ENCODE measurements around the gene URM1. TPM values are rescaled to one million over a fixed set of nuclear protein-coding genes. Genes with fewer than 3 reads are reported as not detected.

The URM1 gene
- total RNA-seq, 4 donors from 2014 or later: 24.9 to 47.7 (median 42.4) TPM

DNA sequence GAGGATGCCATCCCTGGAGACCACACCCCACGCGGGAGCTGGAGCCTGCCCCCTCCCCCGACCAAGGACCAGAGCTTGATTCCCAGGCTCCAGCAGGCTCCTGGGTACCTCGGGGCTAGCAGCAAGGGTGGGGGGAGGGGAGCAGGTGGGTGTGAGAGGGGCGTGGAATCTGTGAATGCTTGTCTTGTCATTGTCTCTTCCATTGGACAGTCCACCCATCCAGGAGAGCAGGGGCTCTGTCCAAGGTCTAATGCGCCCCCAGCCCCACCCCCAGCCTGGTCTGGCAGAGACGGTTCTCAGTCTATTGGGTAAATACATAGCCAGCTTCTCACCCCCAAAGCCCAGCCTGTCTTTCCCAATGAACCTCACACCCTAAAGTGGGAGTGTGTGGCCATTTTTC is 22.8 kb downstream of the URM1 start:
- Histone ChIP-seq H3K27ac (no peak overlapping the region), H3K4me1 (no peaks in the 10 kb centered on the region), H3K4me3 (no peak overlapping the region), H3K9me3 (no peaks in the 10 kb centered on the region), H3K27me3 (no peaks in the 10 kb centered on the region), H3K36me3 (peaks cover 0 to 25% (median 0%) of the 10 kb centered on the region in 3 donors)
- no peak for DNase-seq
- TF ChIP-seq CTCF (IDR thresholded peaks at IDR 0.05): no peak

DNA sequence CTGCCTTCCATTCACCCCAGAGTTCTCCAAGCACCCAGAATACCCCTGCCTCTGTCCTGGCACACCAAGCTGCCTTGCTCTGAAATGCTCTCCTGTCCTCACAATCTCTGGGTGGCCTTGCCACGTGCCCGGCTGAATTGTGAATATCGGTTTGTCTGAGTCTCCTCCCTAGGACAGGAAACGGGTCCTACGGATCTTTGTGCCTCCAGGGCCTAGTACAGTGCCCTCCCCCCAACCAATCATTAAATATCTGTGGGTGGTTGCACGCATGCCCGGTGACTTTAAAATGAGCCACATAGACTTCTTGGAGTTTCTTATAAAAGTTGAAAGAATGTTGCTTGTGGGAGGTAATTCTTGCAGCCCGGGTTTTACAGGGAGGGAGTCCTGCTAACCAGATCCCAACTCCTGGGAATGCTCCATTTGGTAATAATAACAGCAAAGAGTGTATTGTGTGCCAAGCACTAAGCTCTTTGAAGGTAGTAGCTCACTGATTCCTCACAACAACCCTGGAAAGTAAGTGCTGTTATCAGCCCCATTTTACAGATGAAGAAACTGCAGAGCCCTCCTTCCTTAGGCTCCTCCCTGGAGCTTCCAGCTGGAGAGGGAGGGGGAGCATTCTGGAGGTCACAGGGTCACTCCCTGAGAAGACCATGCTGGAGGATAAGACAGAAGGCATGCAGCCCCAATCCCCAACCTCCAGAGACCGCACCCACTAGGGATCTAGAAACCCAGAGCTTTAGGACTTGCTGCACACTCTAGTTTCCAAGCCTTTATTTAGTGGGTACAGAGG is 23.4 kb downstream of the URM1 start:
- TF ChIP-seq CTCF (IDR thresholded peaks at IDR 0.05): no peak
- no peak for TF ChIP-seq POLR2A (IDR thresholded peaks at IDR 0.05)
- H3K9me3 ChIP-seq: no peaks in the 10 kb centered on the region
- no peak overlapping the region for H3K4me3 ChIP-seq
- no peaks in the 10 kb centered on the region for H3K4me1 ChIP-seq
- no peaks in the 10 kb centered on the region for H3K27me3 ChIP-seq
- DNase-seq: no peak
- no peak overlapping the region for H3K27ac ChIP-seq
- H3K36me3 ChIP-seq: peaks cover 0 to 19% (median 0%) of the 10 kb centered on the region in 3 donors

DNA sequence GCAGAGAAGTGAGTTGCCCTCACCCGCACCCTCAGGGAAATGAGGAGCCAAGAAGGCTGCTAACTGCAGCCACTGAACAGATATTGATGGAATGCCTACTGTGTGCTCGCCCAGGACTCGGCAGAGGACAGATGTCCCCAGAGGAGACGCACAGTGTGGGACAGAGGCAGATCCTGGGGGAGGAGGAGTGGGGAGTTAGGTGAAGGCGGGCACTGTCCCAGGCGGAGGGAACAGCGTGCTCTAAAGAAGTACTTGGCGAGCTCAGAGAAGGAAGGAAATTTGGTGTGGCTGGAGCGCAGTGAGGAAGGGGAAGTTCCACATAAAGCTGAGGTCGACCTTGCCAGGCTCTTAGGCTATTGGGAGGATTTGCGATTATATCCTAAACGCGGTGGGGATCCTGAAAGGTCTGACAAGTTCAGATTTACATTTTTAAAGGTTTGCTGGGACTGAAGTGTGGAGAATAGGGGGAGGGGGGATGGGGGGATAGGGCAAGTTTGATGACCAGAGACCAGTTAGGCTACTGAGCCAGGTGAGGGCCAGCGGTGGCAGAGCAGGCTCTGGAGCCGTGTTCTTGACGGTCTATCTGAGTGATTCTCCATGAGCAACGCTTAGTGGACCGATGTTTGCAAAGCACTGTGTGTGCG is 25.9 kb downstream of the URM1 start:
- Histone ChIP-seq H3K36me3 (peaks cover 0 to 8% (median 0%) of the 10 kb centered on the region in 3 donors), H3K4me1 (no peaks in the 10 kb centered on the region), H3K4me3 (no peak overlapping the region), H3K9me3 (no peaks in the 10 kb centered on the region), H3K27me3 (no peaks in the 10 kb centered on the region), H3K27ac (no peak overlapping the region)
- DNase-seq: no peak
- no peak for TF ChIP-seq CTCF (IDR thresholded peaks at IDR 0.05)
- TF ChIP-seq POLR2A (IDR thresholded peaks at IDR 0.05): no peak

DNA sequence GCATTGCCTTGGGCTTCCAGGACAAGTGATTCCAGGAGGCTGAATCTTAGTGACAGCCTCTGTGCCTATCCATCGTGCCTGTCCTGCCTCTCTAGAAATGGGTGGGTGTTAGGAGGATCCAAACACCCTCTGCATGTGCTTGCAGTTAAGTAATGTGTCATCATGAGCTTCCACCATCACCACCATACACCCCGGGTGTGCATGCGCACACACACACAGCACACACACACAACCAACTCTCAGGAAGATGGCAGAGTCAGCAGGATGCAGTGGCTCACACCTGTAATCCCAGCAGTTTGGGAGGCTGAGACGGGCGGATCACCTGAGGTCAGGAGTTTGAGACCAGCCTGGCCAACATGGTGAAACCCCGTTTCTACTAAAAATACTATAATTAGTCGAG is 26.7 kb downstream of the URM1 start:
- Histone ChIP-seq H3K4me1 (no peaks in the 10 kb centered on the region), H3K9me3 (no peaks in the 10 kb centered on the region), H3K36me3 (peaks cover 0 to under 1% (median 0%) of the 10 kb centered on the region in 3 donors), H3K27me3 (no peaks in the 10 kb centered on the region), H3K4me3 (no peak overlapping the region), H3K27ac (no peak overlapping the region)
- TF ChIP-seq POLR2A (IDR thresholded peaks at IDR 0.05) (no peak), CTCF (IDR thresholded peaks at IDR 0.05) (no peak)
- no peak for DNase-seq

DNA sequence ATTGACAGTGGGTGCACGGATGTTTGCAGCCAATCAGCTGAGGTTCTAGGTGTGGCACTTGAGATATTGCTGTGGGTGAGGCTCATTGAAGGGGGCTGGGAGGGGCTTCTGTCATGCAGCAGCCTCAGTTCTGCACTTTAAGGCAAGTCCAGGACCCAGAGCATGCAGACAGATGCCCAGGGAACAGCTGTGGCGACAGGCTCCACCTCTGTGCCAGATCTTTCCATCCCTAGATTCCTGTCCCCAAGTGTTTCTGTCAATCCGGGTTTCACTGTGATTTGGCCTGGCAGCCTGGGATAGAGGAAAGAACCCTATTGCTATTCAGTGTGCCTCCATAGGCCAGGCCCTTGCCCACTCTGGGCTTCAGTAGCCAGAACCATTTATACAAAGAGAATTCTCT is 28.7 kb downstream of the URM1 start:
- Histone ChIP-seq H3K27ac (no peak overlapping the region), H3K4me3 (no peak overlapping the region), H3K4me1 (no peaks in the 10 kb centered on the region), H3K27me3 (no peaks in the 10 kb centered on the region), H3K9me3 (no peaks in the 10 kb centered on the region), H3K36me3 (no peaks in the 10 kb centered on the region)
- no peak for DNase-seq
- TF ChIP-seq POLR2A (IDR thresholded peaks at IDR 0.05): no peak
- TF ChIP-seq CTCF (IDR thresholded peaks at IDR 0.05): no peak
